HG02763 (cell line): ENCODE measurements around the gene SPATA3.
A peak's percentile ranks its signal among the peaks of the same experiment; 100 is the strongest.

Source experiments
- ATAC-seq: cut with Tn5 transposase; IDR thresholded peaks from one replicate; pipeline ENCODE4 v1.9.1; 2021; ENCODE audit warnings: mild to moderate bottlenecking, moderate library complexity; ENCODE audit not compliant: unreplicated experiment

SPATA3 gene

DNA sequence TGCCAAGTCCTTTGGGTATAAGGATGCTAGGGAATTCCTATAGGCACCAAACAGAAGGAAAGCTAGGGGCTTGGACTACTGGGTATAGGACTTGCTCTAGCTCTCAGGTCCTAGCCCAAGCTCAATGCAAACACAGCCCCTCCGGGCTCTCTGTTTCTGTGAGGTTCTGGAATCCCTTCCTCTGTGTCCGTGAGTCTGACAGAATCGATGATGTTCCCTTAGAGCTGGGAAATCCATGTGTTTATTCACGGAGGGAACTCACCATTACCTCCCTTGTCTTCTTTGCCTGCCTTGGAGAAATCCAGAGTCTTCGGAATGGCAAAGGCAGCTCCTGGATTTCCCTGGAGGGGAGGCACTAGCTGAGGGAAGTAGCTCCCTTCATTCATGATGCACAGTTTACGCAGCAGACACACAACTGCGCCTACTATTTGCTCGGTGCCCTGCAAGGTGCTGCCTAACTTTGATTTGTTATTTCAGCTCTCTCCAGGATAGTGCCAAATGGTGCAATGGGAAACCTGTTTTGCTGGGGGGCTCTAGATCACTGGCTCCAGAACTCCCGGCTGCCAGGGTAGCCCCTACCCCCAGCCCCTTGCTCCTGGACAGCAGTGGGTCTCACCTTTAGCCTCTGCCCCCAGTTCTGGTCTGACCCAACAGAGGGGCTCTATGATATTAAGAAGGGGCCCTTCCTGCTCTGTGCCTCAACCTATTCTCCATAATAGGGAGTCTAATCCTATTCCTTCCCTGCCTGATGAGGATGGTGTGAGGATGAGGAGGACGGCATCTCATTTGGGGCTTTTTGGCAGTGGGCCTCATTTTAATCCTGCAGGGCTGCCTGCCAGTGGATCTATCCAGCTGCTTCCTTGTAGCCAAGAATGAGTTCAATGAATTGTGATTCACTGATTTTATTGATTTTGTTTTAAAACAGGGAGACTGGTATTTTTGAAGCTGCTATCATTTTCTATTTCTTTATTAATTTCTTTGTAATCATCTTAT, 52.3 kb downstream of the SPATA3 start:
- ATAC-seq, result no peak

DNA sequence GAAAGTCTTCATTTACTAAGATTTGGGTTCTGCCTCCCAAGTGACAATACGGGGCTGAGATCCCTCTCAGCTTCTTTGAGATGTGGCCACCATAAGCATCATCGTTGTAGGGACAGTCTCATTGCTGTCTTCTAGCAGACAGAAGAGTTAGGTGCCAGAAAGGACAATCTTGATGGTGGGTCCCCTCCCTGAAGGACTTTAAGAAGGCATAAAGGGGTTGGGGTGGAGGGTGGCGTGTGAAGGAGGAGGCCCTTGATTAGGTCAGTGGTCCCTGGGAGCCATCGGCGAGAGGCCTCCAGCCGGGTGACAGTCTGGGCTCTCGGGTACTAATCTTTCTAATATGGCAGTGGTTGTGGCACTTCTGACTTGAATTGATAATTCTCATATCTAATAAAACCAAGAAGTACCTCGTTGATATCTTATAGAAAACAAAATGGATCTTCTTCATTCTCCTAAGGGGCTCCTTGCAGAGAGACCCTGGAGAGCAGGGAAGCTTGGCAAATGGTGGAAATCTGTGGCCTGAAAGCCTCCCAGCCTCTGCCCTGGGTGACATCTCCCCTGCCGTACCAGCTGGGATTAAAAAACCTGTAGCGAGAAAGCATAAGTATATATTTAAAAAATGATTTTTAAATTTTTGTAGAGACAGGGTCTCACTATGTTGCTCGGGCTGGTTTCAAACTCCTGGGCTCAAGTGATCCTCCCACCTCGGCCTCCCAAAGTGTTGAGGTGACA, 53.5 kb downstream of the SPATA3 start:
- ATAC-seq, result no peak

DNA sequence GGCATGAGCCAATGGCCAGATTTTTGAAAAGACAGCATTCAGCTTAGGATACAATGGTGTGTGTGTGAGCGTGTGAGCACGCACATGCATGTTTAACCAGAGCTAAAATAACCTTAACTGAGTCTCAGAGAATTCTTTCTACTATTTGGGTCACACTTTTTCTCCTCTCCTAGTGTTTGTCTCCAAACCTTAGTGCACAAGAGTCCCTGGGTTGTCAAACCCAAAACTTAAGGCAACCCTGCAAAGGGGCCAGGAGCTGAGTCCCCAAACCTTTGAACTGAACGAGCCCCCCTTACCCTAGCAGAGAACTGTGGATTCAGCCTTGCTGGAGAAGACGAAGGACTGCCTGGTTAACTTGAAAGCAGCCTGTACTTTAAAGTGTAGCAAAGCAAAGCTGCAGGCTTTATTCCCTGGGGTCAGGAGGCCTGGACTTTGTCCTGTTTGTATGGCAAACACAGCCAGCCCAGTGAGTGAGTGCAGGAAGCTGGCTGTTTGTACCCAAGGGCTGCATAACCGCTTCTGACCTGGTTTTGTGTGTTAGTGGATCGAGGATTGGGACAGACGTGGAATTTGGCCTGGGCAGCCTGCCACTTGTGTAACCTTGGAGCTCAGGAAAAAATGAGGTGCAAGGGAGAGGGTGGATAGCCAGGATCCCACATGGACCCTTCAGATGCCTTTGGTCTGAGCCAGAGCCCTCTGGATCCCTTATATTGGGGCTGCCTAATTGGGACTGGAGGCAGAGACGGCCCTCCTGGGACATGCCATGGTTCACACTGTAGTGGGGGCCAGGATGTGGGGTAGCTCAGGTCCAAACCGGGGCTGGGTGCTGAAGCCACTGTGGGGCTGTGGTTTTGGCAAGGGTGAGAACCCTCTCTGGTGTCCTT, 54.3 kb downstream of the SPATA3 start:
- no peak for ATAC-seq

DNA sequence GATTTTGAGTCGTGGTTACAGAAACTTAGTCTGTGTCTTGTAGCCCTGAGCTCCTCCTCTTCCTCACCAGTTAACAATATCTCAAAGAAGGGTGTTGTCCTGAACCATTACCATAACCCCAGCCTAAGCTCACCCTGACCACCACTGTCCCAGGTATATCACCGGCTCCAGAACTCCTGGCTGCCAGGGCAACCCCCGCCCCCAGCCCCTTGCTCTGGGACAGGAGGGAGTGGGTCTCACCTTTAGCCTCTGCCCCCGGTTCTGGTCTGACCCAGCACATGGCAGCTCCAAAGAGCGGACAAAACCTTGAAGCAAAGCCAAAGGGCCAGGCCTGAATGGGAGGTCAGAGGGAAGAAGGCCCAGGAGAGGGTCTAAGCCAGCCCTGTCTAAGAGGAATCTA, 55.2 kb downstream of the SPATA3 start:
- ATAC-seq, result no peak

DNA sequence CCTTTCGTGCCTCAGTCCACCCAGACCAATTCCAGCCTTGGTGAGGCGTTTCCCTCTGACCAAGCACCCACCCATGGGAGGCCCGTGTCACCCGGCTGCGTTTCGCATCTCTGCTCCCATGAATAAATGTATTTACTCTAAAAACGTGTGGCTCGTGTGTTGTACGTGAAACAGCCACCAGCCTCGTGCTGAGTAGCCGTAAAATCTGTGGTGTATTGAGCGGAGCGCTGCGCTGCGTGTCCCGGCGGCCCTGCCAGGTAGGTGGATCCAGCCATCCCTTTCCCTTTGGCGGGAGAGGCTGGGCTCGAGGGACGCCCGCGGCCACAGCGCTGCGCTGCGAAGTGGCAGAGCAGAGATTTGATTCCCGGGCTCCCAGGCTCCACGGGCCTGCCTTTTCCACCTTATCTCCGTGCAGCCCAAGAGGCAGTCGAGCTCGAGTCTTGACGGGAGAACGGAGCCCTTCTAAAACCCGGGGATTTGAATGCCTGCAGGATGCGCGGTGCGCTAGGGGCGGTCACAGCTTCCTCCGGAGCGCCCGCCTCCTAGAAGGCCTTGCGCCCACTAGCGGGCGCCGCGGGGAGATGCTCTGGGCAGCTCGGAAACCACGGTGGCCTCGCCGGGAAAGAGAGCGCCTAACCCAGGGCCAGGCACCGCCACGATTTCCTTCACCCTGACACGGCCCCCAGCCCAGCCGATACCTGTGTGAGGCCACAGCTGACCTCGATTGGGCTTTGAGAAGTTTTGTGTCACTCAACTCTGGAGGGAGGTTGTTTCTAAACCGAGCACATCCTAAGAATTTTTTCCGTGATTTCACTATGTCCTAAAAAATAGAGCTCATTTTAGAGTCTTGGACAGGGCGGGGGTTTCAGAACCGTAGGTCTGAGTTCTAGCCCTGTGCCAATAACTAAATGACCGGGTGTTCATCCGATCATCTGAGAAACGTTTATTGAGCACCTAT, 56.9 kb downstream of the SPATA3 start:
- peak; percentile 51 for ATAC-seq

DNA sequence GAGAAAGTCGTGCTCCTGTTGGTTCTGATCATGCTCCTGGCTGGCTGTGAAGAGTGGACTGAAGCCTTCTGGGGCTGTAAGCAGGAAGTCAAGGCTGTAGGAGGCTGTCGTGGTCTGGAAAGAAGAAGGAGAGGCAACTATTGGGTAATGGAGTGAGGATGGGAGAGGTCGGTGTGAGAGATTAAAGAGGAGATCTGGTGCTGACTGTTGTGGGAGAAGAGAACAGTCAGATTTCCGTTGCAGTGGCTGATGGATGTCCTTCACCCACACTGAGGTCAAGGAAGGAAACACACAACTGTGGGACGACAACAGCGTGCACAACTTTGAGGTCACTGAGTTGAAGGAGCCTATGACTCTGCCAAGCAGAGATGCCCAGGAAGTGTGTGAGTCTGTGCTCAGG, 57.9 kb downstream of the SPATA3 start:
- no peak for ATAC-seq

DNA sequence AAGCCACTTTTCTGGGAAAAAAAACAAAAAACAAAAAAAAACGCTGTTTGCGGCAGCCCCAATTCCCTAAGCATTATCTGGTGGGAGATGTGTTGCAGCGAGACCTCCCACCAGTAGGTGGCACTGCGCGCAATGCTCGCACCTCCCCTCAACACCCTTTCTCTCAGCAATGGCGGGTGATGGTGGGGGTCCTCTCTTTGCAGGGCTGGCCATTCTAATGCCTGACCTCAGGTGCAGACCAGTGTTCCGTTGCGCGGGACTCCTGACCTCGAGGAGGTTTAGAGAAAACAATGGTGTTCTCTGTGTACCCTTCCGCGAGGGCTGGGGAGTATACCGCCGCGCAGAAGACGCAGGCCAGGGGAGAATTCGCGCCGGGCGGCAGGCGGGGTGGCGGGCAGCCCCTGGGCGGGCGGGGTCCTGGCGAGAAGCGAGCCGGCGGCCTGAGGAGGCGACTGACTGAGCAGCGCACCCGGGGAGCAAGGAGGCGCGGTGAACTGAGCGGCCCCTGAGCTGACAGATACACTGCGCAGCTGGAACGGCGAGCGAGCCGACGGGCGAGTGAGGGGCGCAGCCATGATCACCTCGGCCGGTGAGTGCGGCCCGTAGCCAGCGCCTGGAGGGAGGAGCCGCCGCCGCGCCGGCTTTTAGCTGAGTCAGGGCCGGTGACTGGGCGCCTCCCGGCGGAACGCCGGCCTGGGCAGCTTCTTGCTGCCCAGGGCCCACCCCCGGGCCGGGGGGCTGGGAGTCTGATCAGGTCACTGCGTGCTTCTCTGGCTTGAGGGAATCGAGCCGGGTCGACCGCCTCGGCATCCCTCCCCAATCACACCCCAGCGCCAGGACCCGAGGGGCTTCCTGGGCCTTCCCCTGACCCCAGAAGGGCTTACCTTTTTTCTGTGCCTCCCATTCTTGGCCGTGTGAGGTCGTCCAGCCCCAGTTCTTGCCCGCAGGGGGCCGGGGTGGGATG, 60.8 kb downstream of the SPATA3 start, which contains the start of gene PSMD1:
Gene PSMD1 (plus strand): TSS at position 415 of the 964 bp plus-strand sequence. CDS start 159 bp downstream, at position 574.
- peak; percentile 74 for ATAC-seq

DNA sequence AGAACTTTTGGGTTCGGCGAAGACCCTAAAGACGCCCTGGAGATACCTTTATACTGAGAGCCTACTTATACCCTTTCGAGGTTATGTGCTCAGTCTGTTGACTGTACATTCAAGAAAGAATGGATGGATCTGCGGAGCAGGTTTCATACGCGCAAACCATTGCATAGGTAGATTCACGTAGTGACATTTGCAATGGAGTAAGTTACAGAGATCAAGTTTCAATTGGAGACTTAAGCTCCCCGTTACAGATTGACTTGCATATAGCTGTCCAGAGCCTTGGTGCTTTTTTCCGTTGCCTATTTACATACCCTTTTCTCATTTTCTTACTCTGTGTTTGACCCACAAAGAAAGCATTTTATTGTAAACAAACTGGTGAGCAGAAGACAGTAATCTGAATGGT, 61.7 kb downstream of the SPATA3 start:
- no peak for ATAC-seq
